GM23338 (cell line): ENCODE measurements around the gene C5AR1. TPM values are rescaled to one million over a fixed set of nuclear protein-coding genes. Genes with fewer than 3 reads are reported as not detected.

ENCODE experiments used
- ATAC-seq: fragments of 200-7000 bp; cut with Tn5 transposase; 3 replicates; pipeline ENCODE4 v1.9.1; 2020
- DNase-seq: peaks from one replicate; pipeline ENCODE4 v3.0.0-alpha.2; 2015; ENCODE audit warnings: low spot score
- H2AFZ ChIP-seq: fragments of 200-600 bp; sonication (generic); 2 replicates; pipeline ENCODE4 v1.8.0; 2016; ENCODE audit warnings: antibody characterized with exemption, mild to moderate bottlenecking, moderate library complexity
- H3F3A ChIP-seq: fragments of 200-600 bp; sonication (generic); replicated peaks from 2 replicates; pipeline ENCODE4 v1.8.0; 2017; ENCODE audit warnings: antibody characterized with exemption, mixed run types, low read depth
- H3K27ac ChIP-seq: fragments of 200-600 bp; sonication (generic); 2 replicates; pipeline ENCODE4 v1.6.1; 2016; ENCODE audit warnings: low read depth
- H3K27me3 ChIP-seq: fragments of 200-600 bp; sonication (generic); 2 replicates; pipeline ENCODE4 v1.8.0; 2016; ENCODE audit warnings: mild to moderate bottlenecking, mixed run types, moderate library complexity; ENCODE audit not compliant: insufficient read depth
- H3K36me3 ChIP-seq: fragments of 200-600 bp; sonication (generic); 2 replicates; pipeline ENCODE4 v1.8.0; 2016; ENCODE audit warnings: mild to moderate bottlenecking; ENCODE audit not compliant: insufficient read depth
- H3K4me1 ChIP-seq: fragments of 200-600 bp; sonication (generic); 2 replicates; pipeline ENCODE4 v1.8.0; 2016; ENCODE audit warnings: mild to moderate bottlenecking, moderate library complexity; ENCODE audit not compliant: insufficient read depth
- H3K4me2 ChIP-seq: fragments of 200-600 bp; sonication (generic); 2 replicates; pipeline ENCODE4 v1.7.1; 2017; ENCODE audit warnings: mixed run types
- H3K4me3 ChIP-seq: fragments of 200-600 bp; sonication (generic); 2 replicates; pipeline ENCODE4 v1.6.1; 2016; ENCODE audit warnings: mixed run types
- H3K79me2 ChIP-seq: fragments of 200-600 bp; sonication (generic); replicated peaks from 2 replicates; pipeline ENCODE4 v1.8.0; 2017; ENCODE audit warnings: mild to moderate bottlenecking; ENCODE audit not compliant: insufficient read depth
- H3K9me2 ChIP-seq: fragments of 200-600 bp; sonication (generic); 2 replicates; pipeline ENCODE4 v1.8.0; 2017; ENCODE audit not compliant: insufficient read depth
- H4K20me1 ChIP-seq: fragments of 200-600 bp; sonication (generic); replicated peaks from 2 replicates; pipeline ENCODE4 v1.8.0; 2017; ENCODE audit warnings: mild to moderate bottlenecking; ENCODE audit not compliant: insufficient read depth
- H3K27ac Mint-ChIP-seq: 2 replicates; pipeline ENCODE4 v1.8.0; 2020; ENCODE audit warnings: inconsistent platforms, mild to moderate bottlenecking, moderate library complexity, mixed read lengths
- H3K27me3 Mint-ChIP-seq: 3 replicates; pipeline ENCODE4 v1.8.0; 2022; ENCODE audit warnings: low read depth, mild to moderate bottlenecking, moderate library complexity, mixed read lengths, inconsistent platforms; ENCODE audit not compliant: insufficient read depth, poor library complexity
- H3K36me3 Mint-ChIP-seq: 3 replicates; pipeline ENCODE4 v1.8.0; 2021; ENCODE audit warnings: low read depth, mild to moderate bottlenecking, inconsistent platforms, moderate library complexity, mixed read lengths
- H3K4me1 Mint-ChIP-seq: 3 replicates; pipeline ENCODE4 v1.8.0; 2020; ENCODE audit warnings: mild to moderate bottlenecking, inconsistent platforms, mixed read lengths
- H3K4me3 Mint-ChIP-seq: 3 replicates; pipeline ENCODE4 v1.8.0; 2021; ENCODE audit warnings: moderate library complexity, mild to moderate bottlenecking, inconsistent platforms, mixed read lengths
- H3K9me3 Mint-ChIP-seq: 3 replicates; pipeline ENCODE4 v1.8.0; 2020; ENCODE audit warnings: moderate library complexity, mild to moderate bottlenecking, inconsistent platforms, mixed read lengths
- EZH2phosphoT487 ChIP-seq: fragments of 200-600 bp; sonication (generic); IDR thresholded peaks from one replicate; pipeline ENCODE4 v1.8.1; 2018; ENCODE audit warnings: antibody characterized with exemption; ENCODE audit not compliant: unreplicated experiment
- JUNB ChIP-seq: IDR thresholded peaks from one replicate; pipeline ENCODE4 v1.6.1; 2016; ENCODE audit warnings: antibody characterized with exemption; ENCODE audit not compliant: unreplicated experiment
- POLR2AphosphoS5 ChIP-seq: IDR thresholded peaks from 2 replicates; pipeline ENCODE4 v1.6.1; 2016; ENCODE audit warnings: antibody characterized with exemption, low read depth
- STAT1 ChIP-seq: IDR thresholded peaks from one replicate; pipeline ENCODE4 v1.6.1; 2016; ENCODE audit warnings: antibody characterized with exemption; ENCODE audit not compliant: unreplicated experiment
- ZNF331 ChIP-seq: fragments of 250-450 bp; sonication (Bioruptor Pico); IDR thresholded peaks from 2 replicates; pipeline ENCODE4 v1.5.0; 2020; ENCODE audit warnings: low read depth, mild to moderate bottlenecking, moderate library complexity
- polyA plus RNA-seq: library from polyadenylated mRNA; unstranded; fragments of >200 nt; fragmentation: Nextera tagmentation; extraction: Ambion mirVana; gene quantifications from 2 replicates; pipeline ENCODE4 v1.2.1, GENCODE V29; 2016
- total RNA-seq: library from RNA; depleted of rRNA; stranded (reverse); fragments of >200 nt; shearing (Covaris generic); gene quantifications from 2 replicates; pipeline ENCODE4 v1.2.3, GENCODE V29; 2014
- TF ChIP-seq, protein P1 (sequence below): IDR thresholded peaks from 2 replicates; pipeline ENCODE4 v1.6.1; 2016; ENCODE audit warnings: antibody characterized with exemption
- TF ChIP-seq, protein P2 (sequence below): IDR thresholded peaks from one replicate; pipeline ENCODE4 v1.6.1; 2018; ENCODE audit warnings: antibody characterized with exemption; ENCODE audit not compliant: unreplicated experiment
- TF ChIP-seq, protein P3 (sequence below): fragments of 250-450 bp; sonication (Bioruptor Pico); IDR thresholded peaks from 2 replicates; pipeline ENCODE4 v1.5.0; 2020; ENCODE audit warnings: mild to moderate bottlenecking, moderate library complexity

C5AR1 gene
- total and polyA plus RNA-seq, 2 experiments from 2014 or later = 0.08 TPM; not detected in 1

DNA sequence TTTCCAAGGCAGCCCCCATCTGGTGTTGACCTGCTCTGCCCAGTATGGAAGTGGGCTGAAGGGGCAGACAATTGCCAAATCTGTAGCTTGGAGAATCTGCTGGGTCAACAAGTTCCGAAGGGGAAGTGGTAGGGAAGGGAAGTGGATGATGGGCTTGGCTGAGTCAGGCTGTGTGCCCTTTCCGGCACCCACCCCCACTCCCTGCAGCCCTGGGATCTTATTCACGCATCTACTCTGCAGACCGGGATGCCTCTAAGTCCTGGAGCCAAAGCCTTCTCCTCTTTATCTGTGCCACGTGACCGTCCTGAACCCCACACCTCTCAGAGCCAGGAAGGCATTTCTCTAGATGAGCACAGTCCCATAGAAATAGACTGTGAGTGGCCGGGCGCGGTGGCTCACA, 14.8 kb downstream of the C5AR1 start:
- peak overlapping the region; percentile 59; the same call in 1 of the 2 replicates for H2AFZ ChIP-seq
- no peak overlapping the region for H3K27ac ChIP-seq
- no peaks in the 10 kb centered on the region for H4K20me1 ChIP-seq
- H3K27me3 Mint-ChIP-seq = peaks cover 6% of the 10 kb centered on the region
- H3K4me1 Mint-ChIP-seq = no peaks in the 10 kb centered on the region
- TF ChIP-seq, protein P1, sequence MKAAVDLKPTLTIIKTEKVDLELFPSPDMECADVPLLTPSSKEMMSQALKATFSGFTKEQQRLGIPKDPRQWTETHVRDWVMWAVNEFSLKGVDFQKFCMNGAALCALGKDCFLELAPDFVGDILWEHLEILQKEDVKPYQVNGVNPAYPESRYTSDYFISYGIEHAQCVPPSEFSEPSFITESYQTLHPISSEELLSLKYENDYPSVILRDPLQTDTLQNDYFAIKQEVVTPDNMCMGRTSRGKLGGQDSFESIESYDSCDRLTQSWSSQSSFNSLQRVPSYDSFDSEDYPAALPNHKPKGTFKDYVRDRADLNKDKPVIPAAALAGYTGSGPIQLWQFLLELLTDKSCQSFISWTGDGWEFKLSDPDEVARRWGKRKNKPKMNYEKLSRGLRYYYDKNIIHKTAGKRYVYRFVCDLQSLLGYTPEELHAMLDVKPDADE = no peak
- TF ChIP-seq ZNF331 = no peak
- TF ChIP-seq JUNB = no peak
- TF ChIP-seq, protein P2, sequence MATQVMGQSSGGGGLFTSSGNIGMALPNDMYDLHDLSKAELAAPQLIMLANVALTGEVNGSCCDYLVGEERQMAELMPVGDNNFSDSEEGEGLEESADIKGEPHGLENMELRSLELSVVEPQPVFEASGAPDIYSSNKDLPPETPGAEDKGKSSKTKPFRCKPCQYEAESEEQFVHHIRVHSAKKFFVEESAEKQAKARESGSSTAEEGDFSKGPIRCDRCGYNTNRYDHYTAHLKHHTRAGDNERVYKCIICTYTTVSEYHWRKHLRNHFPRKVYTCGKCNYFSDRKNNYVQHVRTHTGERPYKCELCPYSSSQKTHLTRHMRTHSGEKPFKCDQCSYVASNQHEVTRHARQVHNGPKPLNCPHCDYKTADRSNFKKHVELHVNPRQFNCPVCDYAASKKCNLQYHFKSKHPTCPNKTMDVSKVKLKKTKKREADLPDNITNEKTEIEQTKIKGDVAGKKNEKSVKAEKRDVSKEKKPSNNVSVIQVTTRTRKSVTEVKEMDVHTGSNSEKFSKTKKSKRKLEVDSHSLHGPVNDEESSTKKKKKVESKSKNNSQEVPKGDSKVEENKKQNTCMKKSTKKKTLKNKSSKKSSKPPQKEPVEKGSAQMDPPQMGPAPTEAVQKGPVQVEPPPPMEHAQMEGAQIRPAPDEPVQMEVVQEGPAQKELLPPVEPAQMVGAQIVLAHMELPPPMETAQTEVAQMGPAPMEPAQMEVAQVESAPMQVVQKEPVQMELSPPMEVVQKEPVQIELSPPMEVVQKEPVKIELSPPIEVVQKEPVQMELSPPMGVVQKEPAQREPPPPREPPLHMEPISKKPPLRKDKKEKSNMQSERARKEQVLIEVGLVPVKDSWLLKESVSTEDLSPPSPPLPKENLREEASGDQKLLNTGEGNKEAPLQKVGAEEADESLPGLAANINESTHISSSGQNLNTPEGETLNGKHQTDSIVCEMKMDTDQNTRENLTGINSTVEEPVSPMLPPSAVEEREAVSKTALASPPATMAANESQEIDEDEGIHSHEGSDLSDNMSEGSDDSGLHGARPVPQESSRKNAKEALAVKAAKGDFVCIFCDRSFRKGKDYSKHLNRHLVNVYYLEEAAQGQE = no peak
- TF ChIP-seq, protein P3, sequence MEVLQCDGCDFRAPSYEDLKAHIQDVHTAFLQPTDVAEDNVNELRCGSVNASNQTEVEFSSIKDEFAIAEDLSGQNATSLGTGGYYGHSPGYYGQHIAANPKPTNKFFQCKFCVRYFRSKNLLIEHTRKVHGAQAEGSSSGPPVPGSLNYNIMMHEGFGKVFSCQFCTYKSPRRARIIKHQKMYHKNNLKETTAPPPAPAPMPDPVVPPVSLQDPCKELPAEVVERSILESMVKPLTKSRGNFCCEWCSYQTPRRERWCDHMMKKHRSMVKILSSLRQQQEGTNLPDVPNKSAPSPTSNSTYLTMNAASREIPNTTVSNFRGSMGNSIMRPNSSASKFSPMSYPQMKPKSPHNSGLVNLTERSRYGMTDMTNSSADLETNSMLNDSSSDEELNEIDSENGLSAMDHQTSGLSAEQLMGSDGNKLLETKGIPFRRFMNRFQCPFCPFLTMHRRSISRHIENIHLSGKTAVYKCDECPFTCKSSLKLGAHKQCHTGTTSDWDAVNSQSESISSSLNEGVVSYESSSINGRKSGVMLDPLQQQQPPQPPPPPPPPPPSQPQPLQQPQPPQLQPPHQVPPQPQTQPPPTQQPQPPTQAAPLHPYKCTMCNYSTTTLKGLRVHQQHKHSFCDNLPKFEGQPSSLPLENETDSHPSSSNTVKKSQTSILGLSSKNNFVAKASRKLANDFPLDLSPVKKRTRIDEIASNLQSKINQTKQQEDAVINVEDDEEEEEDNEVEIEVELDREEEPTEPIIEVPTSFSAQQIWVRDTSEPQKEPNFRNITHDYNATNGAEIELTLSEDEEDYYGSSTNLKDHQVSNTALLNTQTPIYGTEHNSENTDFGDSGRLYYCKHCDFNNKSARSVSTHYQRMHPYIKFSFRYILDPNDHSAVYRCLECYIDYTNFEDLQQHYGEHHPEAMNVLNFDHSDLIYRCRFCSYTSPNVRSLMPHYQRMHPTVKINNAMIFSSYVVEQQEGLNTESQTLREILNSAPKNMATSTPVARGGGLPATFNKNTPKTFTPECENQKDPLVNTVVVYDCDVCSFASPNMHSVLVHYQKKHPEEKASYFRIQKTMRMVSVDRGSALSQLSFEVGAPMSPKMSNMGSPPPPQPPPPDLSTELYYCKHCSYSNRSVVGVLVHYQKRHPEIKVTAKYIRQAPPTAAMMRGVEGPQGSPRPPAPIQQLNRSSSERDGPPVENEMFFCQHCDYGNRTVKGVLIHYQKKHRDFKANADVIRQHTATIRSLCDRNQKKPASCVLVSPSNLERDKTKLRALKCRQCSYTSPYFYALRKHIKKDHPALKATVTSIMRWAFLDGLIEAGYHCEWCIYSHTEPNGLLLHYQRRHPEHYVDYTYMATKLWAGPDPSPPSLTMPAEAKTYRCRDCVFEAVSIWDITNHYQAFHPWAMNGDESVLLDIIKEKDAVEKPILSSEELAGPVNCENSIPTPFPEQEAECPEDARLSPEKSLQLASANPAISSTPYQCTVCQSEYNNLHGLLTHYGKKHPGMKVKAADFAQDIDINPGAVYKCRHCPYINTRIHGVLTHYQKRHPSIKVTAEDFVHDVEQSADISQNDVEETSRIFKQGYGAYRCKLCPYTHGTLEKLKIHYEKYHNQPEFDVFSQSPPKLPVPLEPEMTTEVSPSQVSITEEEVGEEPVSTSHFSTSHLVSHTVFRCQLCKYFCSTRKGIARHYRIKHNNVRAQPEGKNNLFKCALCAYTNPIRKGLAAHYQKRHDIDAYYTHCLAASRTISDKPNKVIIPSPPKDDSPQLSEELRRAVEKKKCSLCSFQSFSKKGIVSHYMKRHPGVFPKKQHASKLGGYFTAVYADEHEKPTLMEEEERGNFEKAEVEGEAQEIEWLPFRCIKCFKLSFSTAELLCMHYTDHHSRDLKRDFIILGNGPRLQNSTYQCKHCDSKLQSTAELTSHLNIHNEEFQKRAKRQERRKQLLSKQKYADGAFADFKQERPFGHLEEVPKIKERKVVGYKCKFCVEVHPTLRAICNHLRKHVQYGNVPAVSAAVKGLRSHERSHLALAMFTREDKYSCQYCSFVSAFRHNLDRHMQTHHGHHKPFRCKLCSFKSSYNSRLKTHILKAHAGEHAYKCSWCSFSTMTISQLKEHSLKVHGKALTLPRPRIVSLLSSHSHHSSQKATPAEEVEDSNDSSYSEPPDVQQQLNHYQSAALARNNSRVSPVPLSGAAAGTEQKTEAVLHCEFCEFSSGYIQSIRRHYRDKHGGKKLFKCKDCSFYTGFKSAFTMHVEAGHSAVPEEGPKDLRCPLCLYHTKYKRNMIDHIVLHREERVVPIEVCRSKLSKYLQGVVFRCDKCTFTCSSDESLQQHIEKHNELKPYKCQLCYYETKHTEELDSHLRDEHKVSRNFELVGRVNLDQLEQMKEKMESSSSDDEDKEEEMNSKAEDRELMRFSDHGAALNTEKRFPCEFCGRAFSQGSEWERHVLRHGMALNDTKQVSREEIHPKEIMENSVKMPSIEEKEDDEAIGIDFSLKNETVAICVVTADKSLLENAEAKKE (CRISPR knock-in tag) = no peak
- no peak for TF ChIP-seq STAT1
- no peak for TF ChIP-seq POLR2AphosphoS5
- TF ChIP-seq EZH2phosphoT487 = no peak
- H3K27me3 ChIP-seq = no peaks in the 10 kb centered on the region
- H3K79me2 ChIP-seq = no peaks in the 10 kb centered on the region
- H3K9me2 ChIP-seq = no peaks in the 10 kb centered on the region
- no peaks in the 10 kb centered on the region for H3K4me1 ChIP-seq
- no peaks in the 10 kb centered on the region; the same call in 2 of the 3 replicates for H3K36me3 Mint-ChIP-seq
- ATAC-seq (peak; percentile 27; the same call in 2 of the 3 replicates), DNase-seq (no peak)
- H3K4me3 Mint-ChIP-seq = no peak overlapping the region
- no peaks in the 10 kb centered on the region; the same call in 2 of the 3 replicates for H3K9me3 Mint-ChIP-seq
- no peak overlapping the region for H3K27ac Mint-ChIP-seq
- no peaks in the 10 kb centered on the region for H3K36me3 ChIP-seq
- no peaks in the 10 kb centered on the region; the same call in 1 of the 2 replicates for H3F3A ChIP-seq
- no peak overlapping the region for H3K4me3 ChIP-seq
- H3K4me2 ChIP-seq = no peak overlapping the region
